GM10248 (cell line): ENCODE results near the gene TMEM63A.
"Not testable (repeated sequence)": the region's sequence is repeated elsewhere in the genome, so short reads cannot be mapped to it uniquely, and the experiment has no call there.

Source experiments
- CTCF ChIA-PET: fragments of 300-600 bp; sonication (Branson Sonifier 250); formaldehyde crosslinking; extraction: SDS; loops from one replicate; lab custom pipeline; 2021; ENCODE audit warnings: antibody characterized with exemption; lab: Yijun Ruan, JAX
- POLR2A ChIA-PET: fragments of 350-650 bp; sonication (Branson Sonifier 250); formaldehyde crosslinking; extraction: SDS; loops from one replicate; lab custom pipeline; 2020; ENCODE audit warnings: antibody characterized with exemption; lab: Yijun Ruan, JAX
- DNase-seq: peaks from one replicate; pipeline ENCODE4 v3.0.0; 2012; ENCODE audit errors: extremely low spot score
- TF ChIP-seq, protein P1 (sequence below): IDR thresholded peaks from 2 replicates; pipeline ENCODE4 v1.5.1; 2012; ENCODE audit warnings: mild to moderate bottlenecking, low read depth; ENCODE audit errors: extremely low read depth, missing control alignments, control extremely low read depth

The TMEM63A gene

DNA sequence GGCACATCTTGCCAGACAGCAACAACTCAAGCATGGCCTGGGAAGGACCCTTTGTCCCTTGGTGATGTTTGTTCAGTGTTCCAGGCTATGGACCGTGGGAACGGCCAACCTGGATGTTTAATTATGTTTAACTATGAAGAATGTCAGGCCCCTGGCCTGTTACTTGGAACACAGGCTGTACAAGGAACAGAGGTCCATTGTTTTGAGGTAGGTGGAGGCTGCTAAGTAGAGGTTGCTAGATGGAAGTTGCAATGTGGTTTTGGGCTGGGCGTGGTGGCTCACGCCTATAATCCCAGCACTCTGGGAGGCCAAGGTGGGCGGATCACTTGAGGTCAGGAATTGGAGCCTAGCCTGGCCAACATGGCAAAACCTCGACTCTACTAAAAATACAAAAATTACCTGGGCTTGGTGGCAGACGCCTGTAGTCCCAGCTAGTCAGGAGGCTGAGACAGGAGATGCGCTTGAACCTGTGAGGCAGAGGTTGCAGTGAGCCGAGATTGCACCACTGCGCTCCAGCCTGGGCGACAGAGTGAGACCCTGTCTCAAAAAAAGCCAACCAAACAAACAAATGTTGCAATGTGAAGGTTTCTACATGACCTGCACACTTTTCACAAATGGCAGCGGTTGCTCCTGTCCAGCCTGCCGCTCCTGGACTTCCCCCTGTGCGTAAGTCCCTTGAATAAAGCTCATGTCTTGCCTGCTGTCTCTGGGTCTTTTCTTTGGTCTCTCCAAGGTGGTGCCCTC lies 9.2 kb upstream of the TMEM63A start:
- ChIA-PET CTCF (interaction anchor here (1.5 kb wide), 1 partner anchor 9 kb away, joined by 6 read pairs; the partner anchor contains the start of gene TMEM63A), POLR2A (no interaction called here)
- TF ChIP-seq, protein P1, sequence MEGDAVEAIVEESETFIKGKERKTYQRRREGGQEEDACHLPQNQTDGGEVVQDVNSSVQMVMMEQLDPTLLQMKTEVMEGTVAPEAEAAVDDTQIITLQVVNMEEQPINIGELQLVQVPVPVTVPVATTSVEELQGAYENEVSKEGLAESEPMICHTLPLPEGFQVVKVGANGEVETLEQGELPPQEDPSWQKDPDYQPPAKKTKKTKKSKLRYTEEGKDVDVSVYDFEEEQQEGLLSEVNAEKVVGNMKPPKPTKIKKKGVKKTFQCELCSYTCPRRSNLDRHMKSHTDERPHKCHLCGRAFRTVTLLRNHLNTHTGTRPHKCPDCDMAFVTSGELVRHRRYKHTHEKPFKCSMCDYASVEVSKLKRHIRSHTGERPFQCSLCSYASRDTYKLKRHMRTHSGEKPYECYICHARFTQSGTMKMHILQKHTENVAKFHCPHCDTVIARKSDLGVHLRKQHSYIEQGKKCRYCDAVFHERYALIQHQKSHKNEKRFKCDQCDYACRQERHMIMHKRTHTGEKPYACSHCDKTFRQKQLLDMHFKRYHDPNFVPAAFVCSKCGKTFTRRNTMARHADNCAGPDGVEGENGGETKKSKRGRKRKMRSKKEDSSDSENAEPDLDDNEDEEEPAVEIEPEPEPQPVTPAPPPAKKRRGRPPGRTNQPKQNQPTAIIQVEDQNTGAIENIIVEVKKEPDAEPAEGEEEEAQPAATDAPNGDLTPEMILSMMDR, result no peak
- no peak for DNase-seq

DNA sequence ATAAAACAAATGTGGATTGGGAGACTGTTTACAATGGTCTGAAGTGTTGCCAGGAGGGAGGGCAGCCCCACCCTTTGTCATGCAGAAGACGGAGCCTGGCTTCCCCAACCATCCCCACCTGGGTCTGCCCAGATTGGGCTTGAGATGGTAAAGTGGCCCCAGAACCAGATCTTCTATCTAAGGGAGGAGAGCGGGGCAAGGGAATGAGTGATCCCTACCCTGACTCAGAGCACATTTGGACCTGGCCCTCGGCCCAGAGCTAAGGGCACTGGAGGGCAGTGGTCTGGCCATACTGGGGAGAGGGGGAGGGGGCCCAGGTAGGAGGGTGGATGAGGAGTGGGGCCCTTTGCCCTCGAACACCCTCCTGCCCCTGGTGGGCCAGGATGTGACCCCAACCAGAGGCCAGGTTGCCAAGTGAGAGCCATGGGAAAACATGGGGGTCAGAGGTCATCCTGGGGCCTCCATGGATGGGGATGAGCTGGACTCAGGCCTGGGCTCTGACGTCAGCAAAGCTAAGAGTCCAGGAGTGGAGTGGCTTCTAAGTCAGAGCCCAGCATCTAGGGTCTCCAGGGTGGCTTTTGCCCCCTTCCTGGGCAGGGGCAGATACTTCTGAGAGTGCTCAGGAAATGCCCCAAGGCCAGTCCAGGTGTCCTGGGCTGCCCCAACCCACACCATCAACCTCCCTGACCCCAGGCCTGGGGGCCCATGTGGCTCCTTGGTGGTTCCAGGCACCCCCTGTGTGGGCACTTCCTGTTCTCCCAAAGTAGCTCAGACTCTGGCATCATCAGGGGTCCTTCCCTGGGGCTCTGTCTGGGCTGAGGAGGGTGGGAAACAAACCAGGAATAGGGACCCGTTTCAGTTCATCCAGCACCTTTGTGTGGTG lies 8.4 kb upstream of the TMEM63A start:
- TF ChIP-seq, protein P1, result no peak
- ChIA-PET CTCF (interaction anchor here (0.7 to 2.8 kb wide), 3 partner anchors 8 to 21 kb away, joined by 3 to 11 read pairs (median 6); partner anchors contain the start of gene TMEM63A), POLR2A (no interaction called here)
- DNase-seq, result no peak

DNA sequence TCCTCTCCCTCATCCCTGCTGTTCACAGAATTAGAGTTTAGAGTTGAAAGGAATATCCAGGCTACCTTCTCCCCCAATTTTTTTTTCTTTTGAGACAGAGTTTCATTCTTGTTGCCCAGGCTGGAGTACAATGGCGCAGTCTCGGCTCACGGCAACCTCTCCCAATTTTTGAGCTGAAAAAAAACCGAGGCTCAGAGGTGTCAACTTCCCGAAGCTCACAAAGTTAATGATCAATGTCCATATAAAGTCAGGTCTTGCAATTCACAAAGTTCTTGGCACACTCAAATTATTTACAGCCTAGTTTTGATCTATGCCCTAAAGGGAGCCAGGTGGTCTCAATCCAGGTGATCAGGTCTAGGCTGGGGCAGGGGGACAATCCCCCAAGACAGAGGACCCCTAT lies 7.6 kb upstream of the TMEM63A start:
- CTCF ChIA-PET, result interaction anchor here (1.2 to 2.8 kb wide), 3 partner anchors 13 to 65 kb away, joined by 3 to 11 read pairs (median 6); no protein-coding TSS in a partner anchor
- DNase-seq, result no peak
- TF ChIP-seq, protein P1, result no peak
- POLR2A ChIA-PET, result no interaction called here

DNA sequence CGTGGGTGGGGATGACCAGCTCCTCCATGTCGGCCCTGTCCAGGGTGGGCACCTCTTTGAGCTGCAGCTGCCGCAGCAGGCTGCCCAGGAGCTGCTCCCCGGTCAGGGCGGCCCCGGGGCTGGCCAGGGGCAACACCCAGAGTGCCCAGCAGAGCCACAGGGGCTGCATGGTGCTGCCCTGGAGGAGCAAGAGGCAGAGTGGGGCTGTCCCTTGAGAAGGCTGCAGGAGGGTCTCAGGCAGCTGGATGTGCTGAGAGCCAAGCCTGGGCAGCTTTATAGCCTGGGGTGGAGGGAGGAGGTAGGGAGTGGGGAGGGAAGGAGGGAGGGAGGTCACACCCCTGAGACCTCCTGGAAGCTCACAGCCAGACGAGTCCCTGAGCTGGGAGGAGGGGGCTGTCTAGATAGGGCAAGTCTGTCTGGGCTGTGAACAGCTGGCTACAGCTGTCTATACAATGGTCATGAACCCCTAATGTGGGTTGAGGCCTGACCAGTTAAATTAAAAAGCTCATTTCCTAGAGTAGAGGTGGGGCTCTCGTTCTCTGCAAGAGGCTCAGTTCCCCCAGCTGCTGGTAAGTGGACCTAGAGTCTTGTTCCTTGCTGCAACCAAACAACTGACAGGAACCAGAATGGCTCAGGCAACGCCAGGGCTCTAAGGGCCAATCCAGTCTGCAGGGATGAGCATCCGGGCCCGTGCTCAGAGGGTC lies 6.9 kb upstream of the TMEM63A start, which contains the start of gene LEFTY1:
TSS of gene LEFTY1 (minus strand) at position 249 of the 704 bp plus-strand sequence. CDS start at position 169, 80 bp downstream.
- no peak for DNase-seq

DNA sequence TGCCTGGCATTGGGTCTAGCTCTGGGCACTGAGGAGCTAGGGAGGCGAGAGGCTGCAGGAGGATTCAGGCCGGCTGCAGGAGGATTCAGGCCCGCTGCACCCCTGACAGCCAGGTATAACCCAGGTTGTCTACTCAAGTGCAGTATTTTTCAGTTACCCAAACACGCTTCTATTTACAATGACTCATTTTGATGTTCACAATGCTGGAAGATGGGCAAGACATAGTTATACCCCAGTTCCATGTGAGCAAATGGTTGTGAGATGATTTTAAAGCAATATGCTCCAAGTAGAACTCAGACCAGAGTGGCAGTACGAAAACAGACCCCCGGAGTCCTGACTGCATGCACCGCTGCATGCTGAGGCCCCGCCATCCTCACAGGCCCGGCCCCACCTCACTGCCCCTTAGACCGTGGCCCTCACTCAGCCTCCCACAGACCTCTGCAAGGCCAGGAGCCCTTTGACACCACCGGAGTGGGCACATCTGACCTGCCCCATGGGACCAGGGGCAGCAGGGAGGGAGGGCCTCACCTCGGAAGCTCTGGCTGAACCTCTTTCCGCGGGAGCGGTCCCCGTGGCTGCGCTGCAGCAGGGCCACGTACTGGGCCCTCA lies 6.2 kb upstream of the TMEM63A start:
- TF ChIP-seq, protein P1, result no peak
- ChIA-PET CTCF (interaction anchor here (1.7 to 2.8 kb wide), 2 partner anchors 11 to 23 kb away, joined by 6 to 11 read pairs; no protein-coding TSS in a partner anchor), POLR2A (no interaction called here)
- DNase-seq, result no peak

More for the DNA sequence above, 6.9 kb upstream of the TMEM63A start, which contains the start of gene LEFTY1:
- POLR2A ChIA-PET, result no interaction called here
- TF ChIP-seq, protein P1, result no peak
- CTCF ChIA-PET, result interaction anchor here (0.6 to 2.8 kb wide), 4 partner anchors 8 to 66 kb away, joined by 3 to 11 read pairs (median 4); no protein-coding TSS in a partner anchor

DNA sequence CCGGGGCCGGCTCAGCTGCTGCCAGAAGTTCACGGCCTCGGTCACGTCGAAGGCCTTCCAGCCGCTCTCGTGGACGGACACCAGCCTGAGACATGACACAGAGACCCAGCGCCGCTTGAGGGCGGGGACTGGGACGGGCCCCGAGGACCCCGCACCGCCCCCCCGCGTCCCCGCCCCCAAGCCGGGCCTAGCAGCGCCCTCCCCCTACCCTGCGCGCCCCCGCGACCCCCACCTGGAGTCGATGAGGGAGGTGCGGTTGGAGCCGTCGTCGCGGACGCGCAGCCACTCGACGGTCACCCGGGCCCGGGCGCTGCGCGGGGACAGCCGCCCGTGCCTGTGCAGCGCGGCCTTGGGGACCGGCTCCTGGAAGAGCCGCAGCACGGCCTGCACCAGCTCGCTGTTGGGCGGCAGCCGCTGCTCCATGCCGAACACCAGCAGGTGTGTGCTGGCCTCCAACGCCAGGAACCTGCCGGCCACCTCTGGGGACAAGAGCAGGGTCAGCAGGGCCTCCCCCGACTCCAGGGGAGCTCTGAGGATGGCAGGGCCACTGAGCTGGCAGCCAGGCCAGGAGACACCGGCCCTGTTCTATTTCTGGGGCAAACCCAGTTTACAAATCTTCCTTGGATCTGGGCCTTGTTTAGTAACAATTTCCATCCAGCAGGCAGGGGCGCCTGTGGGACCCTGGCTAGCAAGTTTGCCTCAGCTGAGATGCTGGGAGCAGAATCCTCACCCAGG lies 5.5 kb upstream of the TMEM63A start:
- POLR2A ChIA-PET, DNase-seq: not testable (repeated sequence)
- CTCF ChIA-PET, result interaction anchor here (2.8 kb wide), 1 partner anchor 24 kb away, joined by 11 read pairs; no protein-coding TSS in a partner anchor
